ENCODE measurements around the gene TBXA2R. TPM values are rescaled to one million over a fixed set of nuclear protein-coding genes. Genes with fewer than 3 reads are reported as not detected.

TBXA2R gene
- total and polyA plus RNA-seq, 2 of the 8 experiments (the other 6 are each of a cell fraction or from before 2014, with no cell fraction given), result 0.39 to 0.50 TPM

GRCh38 chr19:3656073-3656746 is 49.5 kb upstream of the TBXA2R start:
- Histone ChIP-seq H2BK12ac (ENCODE audit: low read depth, low read length) (no peak overlapping the region), H3K4ac (replicated peaks; ENCODE audit: insufficient read length, low read depth, low read length) (no peak overlapping the region), H3K9me3 (ENCODE audit: insufficient read depth in 2 of 2, low read depth in 1 of 2, low read length in 1 of 2) (no peaks in the 10 kb centered on the region), H3K56ac (replicated peaks; ENCODE audit: insufficient read length, low read depth, low read length) (no peak overlapping the region), H3K4me2 (ENCODE audit: insufficient read depth in 1 of 2, low read depth in 2 of 2, low read length in 2 of 2) (no peak overlapping the region), H4K20me1 (replicated peaks in 1 of 2; ENCODE audit: control insufficient read depth in 1 of 2, insufficient read depth in 2 of 2, low read length in 2 of 2) (peaks cover 0 to 17% of the 10 kb centered on the region in 2 experiments), H4K91ac (replicated peaks; ENCODE audit: insufficient read length, low read length) (no peak overlapping the region), H3K79me2 (ENCODE audit: control insufficient read depth in 1 of 2, insufficient read depth in 2 of 2, low read length in 2 of 2) (no peaks in the 10 kb centered on the region), H3K4me3 (ENCODE audit: extremely low read depth in 1 of 4, insufficient read depth in 2 of 4, low read depth in 3 of 4, low read length in 4 of 4) (no peak overlapping the region), H2AFZ (ENCODE audit: low read length) (no peak overlapping the region), H3K23me2 (ENCODE audit: low read depth, low read length) (no peaks in the 10 kb centered on the region), H3K14ac (ENCODE audit: insufficient read length) (no peak overlapping the region), H2AK5ac (ENCODE audit: low read depth, low read length) (no peak overlapping the region), H3K23ac (ENCODE audit: insufficient read length) (no peak overlapping the region), H3K36me3 (ENCODE audit: control insufficient read depth in 2 of 4, insufficient read depth in 4 of 4, low read length in 3 of 4) (peaks cover 0 to 25% (median 9%) of the 10 kb centered on the region in 4 experiments; a peak in 6 of 8 replicates), H3K18ac (ENCODE audit: extremely low read depth, low read length) (no peak overlapping the region), H3K27me3 (replicated peaks in 1 of 4; ENCODE audit: control insufficient read depth in 3 of 4, extremely low read depth in 1 of 4, insufficient read depth in 3 of 4, low read length in 3 of 4) (no peaks in the 10 kb centered on the region), H4K8ac (ENCODE audit: extremely low read depth, insufficient read depth, low read length) (no peak overlapping the region), H3K27ac (ENCODE audit: low read depth, low read length) (no peak overlapping the region), H2BK120ac (replicated peaks; ENCODE audit: low read depth, low read length) (no peak overlapping the region), H3K9ac (replicated peaks in 1 of 4; ENCODE audit: extremely low read depth in 1 of 4, low read depth in 3 of 4, low read length in 3 of 4) (no peak overlapping the region), H2BK20ac (ENCODE audit: low read length) (no peak overlapping the region), H2BK15ac (ENCODE audit: low read length) (no peak overlapping the region), H2BK5ac (ENCODE audit: low read depth, low read length) (no peak overlapping the region), H4K5ac (ENCODE audit: insufficient read length, low read depth, low read length) (no peak overlapping the region), H3K79me1 (ENCODE audit: low read depth, low read length) (no peaks in the 10 kb centered on the region), H3K4me1 (replicated peaks in 1 of 4; ENCODE audit: control insufficient read depth in 3 of 4, insufficient read depth in 4 of 4, low read length in 3 of 4) (no peaks in the 10 kb centered on the region)
- FAIRE-seq (no peak), DNase-seq (ENCODE audit: low read depth in 1 of 2, low spot score in 2 of 2) (no peak)
- WGBS, 2 experiments (ENCODE audit: extremely low coverage in 1 of 2, insufficient coverage in 1 of 2, insufficient read length in 1 of 2, insufficient replicate concordance in 2 of 2, low coverage in 1 of 2, low lambda C conversion rate in 2 of 2, missing lambda C conversion rate in 1 of 2), result 90% methylated on average over 33 of the region's 36 CpGs; no CpG with 5 or more reads in 1 of the 2 experiments
- ChIA-PET CTCF (ENCODE audit: partially characterized antibody) (interaction anchor here (0.6 to 3.9 kb wide), 14 partner anchors 8 to 445 kb away, joined by 3 to 25 read pairs (median 3); partner anchors contain the start of genes GIPC3 and TJP3), POLR2A (ENCODE audit: partially characterized antibody) (interaction anchor here (0.7 kb wide), 1 partner anchor 11 kb away, joined by 3 read pairs; no protein-coding TSS in a partner anchor)
- TF ChIP-seq, protein P1, sequence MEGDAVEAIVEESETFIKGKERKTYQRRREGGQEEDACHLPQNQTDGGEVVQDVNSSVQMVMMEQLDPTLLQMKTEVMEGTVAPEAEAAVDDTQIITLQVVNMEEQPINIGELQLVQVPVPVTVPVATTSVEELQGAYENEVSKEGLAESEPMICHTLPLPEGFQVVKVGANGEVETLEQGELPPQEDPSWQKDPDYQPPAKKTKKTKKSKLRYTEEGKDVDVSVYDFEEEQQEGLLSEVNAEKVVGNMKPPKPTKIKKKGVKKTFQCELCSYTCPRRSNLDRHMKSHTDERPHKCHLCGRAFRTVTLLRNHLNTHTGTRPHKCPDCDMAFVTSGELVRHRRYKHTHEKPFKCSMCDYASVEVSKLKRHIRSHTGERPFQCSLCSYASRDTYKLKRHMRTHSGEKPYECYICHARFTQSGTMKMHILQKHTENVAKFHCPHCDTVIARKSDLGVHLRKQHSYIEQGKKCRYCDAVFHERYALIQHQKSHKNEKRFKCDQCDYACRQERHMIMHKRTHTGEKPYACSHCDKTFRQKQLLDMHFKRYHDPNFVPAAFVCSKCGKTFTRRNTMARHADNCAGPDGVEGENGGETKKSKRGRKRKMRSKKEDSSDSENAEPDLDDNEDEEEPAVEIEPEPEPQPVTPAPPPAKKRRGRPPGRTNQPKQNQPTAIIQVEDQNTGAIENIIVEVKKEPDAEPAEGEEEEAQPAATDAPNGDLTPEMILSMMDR (IDR thresholded peaks at IDR 0.05; ENCODE audit: control extremely low read depth in 1 of 3, insufficient read depth in 1 of 3, low read depth in 1 of 3, low read length in 3 of 3), result no peak
- TF ChIP-seq ATF2 (IDR thresholded peaks at IDR 0.05; ENCODE audit: low read length) (no peak), CHD1 (IDR thresholded peaks at IDR 0.05; ENCODE audit: low read depth, low read length) (no peak), EZH2 (IDR thresholded peaks at IDR 0.05; ENCODE audit: low read depth, low read length, severe bottlenecking) (no peak), HDAC6 (IDR thresholded peaks at IDR 0.05; ENCODE audit: low read depth, low read length) (no peak), KDM1A (IDR thresholded peaks at IDR 0.05; ENCODE audit: borderline replicate concordance, low read length) (no peak), KDM5A (IDR thresholded peaks at IDR 0.05; ENCODE audit: low read length) (no peak), BRCA1 (IDR thresholded peaks at IDR 0.05; ENCODE audit: low read depth, low read length) (no peak)
